Body of pancreas (tissue), 4 donors: ENCODE measurements around the gene SLC12A4.

Experiments used
- CTCF ChIP-seq, 7 experiments: fragments of 450-650 bp in 4 of 7; fragments of 200-600 bp in 3 of 7; sonication (generic) in 3 of 7; IDR thresholded peaks; one replicate each; pipeline ENCODE4 v1.5.1; 2016 to 2019; ENCODE audit warnings: antibody characterized with exemption in 7 of 7
- POLR2A ChIP-seq, 3 donors: fragments of 450-650 bp; IDR thresholded peaks; one replicate each; pipeline ENCODE4 v1.6.1; 2016; ENCODE audit warnings: antibody characterized with exemption in 3 of 3, mild to moderate bottlenecking in 2 of 3

DNA sequence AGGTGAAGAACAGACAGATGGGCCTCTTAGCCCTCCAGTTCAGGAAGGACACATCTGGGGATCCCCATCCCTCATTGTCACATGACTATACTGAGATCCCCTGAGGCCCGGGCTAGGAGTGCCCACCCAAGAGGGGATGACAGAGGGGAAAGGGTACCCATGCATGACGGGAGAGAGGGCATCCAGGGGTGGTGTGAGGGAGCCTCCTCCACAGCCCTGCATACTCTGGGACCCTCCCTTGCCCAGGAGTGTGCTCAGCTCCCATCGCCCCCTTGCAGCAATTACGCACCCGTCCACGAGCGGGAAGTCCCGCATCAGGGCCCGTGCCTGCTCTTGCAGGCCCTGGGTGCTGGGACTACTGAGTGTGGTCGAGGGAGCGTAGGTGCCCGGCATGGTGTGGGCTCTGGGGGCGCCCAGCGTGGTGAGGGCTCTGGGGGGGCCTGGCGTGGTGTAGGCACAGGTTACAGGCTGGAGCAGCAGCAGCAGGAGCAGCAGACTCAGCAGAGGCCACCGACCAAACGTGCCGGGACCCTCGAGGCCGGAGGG is 24.3 kb upstream of the SLC12A4 start:
- no peak for TF ChIP-seq POLR2A (IDR thresholded peaks at IDR 0.05)
- no peak for TF ChIP-seq CTCF (IDR thresholded peaks at IDR 0.05)
